Ovary (tissue), 9 donors: ENCODE data around the gene SYT17. TPM values are rescaled to one million over a fixed set of nuclear protein-coding genes. Genes with fewer than 3 reads are reported as not detected.

Experiments used
- DNase-seq, 5 donors: peaks; one replicate each; pipeline ENCODE4 v3.0.0-alpha.2; 2019 to 2020
- H3K27ac ChIP-seq, 2 donors: fragments of 200-600 bp; one replicate each; pipeline versions ENCODE4 v1.5.1 to v1.8.0; 2019 to 2022
- H3K27me3 ChIP-seq: fragments of 200-600 bp; one replicate; pipeline ENCODE4 v1.8.0; 2022
- H3K36me3 ChIP-seq: fragments of 200-600 bp; sonication (generic); one replicate; pipeline ENCODE4 v1.5.1; 2019
- H3K4me1 ChIP-seq: one replicate; pipeline ENCODE4 v1.8.1; 2013; ENCODE audit warnings: mild to moderate bottlenecking, moderate library complexity; ENCODE audit not compliant: insufficient read depth
- H3K4me3 ChIP-seq: fragments of 200-600 bp; sonication (generic); one replicate; pipeline ENCODE4 v1.5.1; 2017
- H3K9me3 ChIP-seq, 2 donors: fragments of 200-600 bp in 1 of 2; sonication (generic) in 1 of 2; one replicate each; pipeline versions ENCODE4 v1.5.1 to v1.8.1; 2013 to 2019; ENCODE audit warnings: mild to moderate bottlenecking in 1 of 2, moderate library complexity in 1 of 2
- EP300 ChIP-seq: sonication (generic); formaldehyde crosslinking; IDR thresholded peaks from one replicate; pipeline ENCODE4 v1.6.1; 2017; ENCODE audit warnings: antibody characterized with exemption
- POLR2A ChIP-seq: fragments of 450-650 bp; IDR thresholded peaks from one replicate; pipeline ENCODE4 v1.6.1; 2017; ENCODE audit warnings: antibody characterized with exemption, mild to moderate bottlenecking, moderate library complexity
- WGBS, 3 donors: extraction: QIAGEN DNeasy Blood & Tissue Kit in 1 of 3; methylation state at CpG; one replicate each; pipeline versions ENCODE4 v1.1.5 to v1.1.7; 2013 to 2017; 5-methylcytosine and 5-hydroxymethylcytosine counted together
- intact Hi-C, 4 donors: fragments of 100-400 bp; cut with DNase I; formaldehyde crosslinking; loops; one replicate each; pipeline versions ENCODE4 v1.11.0 to v1.15.1; 2022 to 2023
- polyA plus RNA-seq, 2 donors: library from polyadenylated mRNA; stranded (reverse); fragments of 200-250 nt in 1 of 2; fragments of 350-450 nt in 1 of 2; fragmentation: Illumina TruSeq in 1 of 2; extraction: RNeasy Lipid Tissue Mini Kit (QIAGEN cat#74804) in 1 of 2; gene quantifications; one replicate each; pipeline ENCODE4 v1.2.3, GENCODE V29; 2013 to 2014
- total RNA-seq, 7 donors: library from RNA; depleted of rRNA in 2 of 7; stranded (reverse); fragments of >200 nt in 2 of 7; fragmentation: NEBNext Ultra II Directional in 3 of 7; extraction: Animal tissue kit (Norgen Biotek cat#: 25700) in 3 of 7; gene quantifications; one replicate each; pipeline versions ENCODE4 v1.1.0 to v1.2.4, GENCODE V29; 2016 to 2023
- TF ChIP-seq, protein P1 (sequence below), 3 donors: fragments of 450-650 bp in 2 of 3; fragments of 200-600 bp in 1 of 3; IDR thresholded peaks; one replicate each; pipeline versions ENCODE4 v1.5.1 to v1.8.0; 2016 to 2022; ENCODE audit warnings: antibody characterized with exemption in 3 of 3, mild to moderate bottlenecking in 1 of 3
- donor health status: DM: no; HTN: no; CAD: no; lungs with moderate emphysema.
- donor health status: DM: no; HTN: no; CAD: no.
- donor health status: Bipolar disorder and iron deficiency.
- donor health status: DM: yes; HTN: yes; CAD: no.
- donor health status: DM: no; HTN: no; CAD: no.
- donor health status: DM: yes; HTN: yes; CAD: no.

The SYT17 gene
- total and polyA plus RNA-seq, 9 donors, result 0.36 to 1.5 (median 0.82) TPM

GRCh38 chr16:19236561-19237209, 68.6 kb downstream of the SYT17 start:
- Histone ChIP-seq H3K27me3 (no peaks in the 10 kb centered on the region), H3K4me1 (no peaks in the 10 kb centered on the region), H3K9me3 (peaks cover 0 to 15% of the 10 kb centered on the region in 2 donors), H3K4me3 (no peak overlapping the region), H3K36me3 (no peaks in the 10 kb centered on the region), H3K27ac (no peak overlapping the region)
- no peak for DNase-seq
- 62 to 79% (median 77%) methylated on average over 4 of the region's 4 CpGs for WGBS, 3 donors
- intact Hi-C loops, result loop anchor here in 1 of 4 donors (10.0 kb wide), 1 partner anchor 1622 kb away; no protein-coding TSS in a partner anchor
- TF ChIP-seq, protein P1, sequence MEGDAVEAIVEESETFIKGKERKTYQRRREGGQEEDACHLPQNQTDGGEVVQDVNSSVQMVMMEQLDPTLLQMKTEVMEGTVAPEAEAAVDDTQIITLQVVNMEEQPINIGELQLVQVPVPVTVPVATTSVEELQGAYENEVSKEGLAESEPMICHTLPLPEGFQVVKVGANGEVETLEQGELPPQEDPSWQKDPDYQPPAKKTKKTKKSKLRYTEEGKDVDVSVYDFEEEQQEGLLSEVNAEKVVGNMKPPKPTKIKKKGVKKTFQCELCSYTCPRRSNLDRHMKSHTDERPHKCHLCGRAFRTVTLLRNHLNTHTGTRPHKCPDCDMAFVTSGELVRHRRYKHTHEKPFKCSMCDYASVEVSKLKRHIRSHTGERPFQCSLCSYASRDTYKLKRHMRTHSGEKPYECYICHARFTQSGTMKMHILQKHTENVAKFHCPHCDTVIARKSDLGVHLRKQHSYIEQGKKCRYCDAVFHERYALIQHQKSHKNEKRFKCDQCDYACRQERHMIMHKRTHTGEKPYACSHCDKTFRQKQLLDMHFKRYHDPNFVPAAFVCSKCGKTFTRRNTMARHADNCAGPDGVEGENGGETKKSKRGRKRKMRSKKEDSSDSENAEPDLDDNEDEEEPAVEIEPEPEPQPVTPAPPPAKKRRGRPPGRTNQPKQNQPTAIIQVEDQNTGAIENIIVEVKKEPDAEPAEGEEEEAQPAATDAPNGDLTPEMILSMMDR (IDR thresholded peaks at IDR 0.05), result no peak
- TF ChIP-seq EP300 (no peak), POLR2A (no peak)

DNA sequence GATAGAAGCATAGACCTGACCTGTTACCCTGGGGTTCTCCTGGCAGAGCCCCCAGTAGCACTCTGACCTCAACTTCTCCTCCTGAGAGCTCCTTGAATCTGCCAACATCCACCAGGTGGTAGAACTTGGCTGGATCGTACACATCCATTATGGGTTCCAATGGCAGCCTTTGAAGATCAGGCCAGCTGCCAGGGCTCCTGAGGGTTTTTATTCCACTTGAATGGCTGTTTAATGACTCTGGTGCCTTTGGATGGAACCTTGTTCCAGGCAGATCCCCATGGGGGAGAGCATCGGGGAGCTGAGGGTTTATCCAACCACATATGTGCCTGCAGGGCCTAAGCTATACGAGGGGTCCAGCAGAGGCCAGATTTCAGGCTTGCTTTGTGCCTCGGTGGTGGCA, 70.4 kb downstream of the SYT17 start:
- intact Hi-C loops, result loop anchor here in 1 of 4 donors (10.0 kb wide), 1 partner anchor 1624 kb away; no protein-coding TSS in a partner anchor
- TF ChIP-seq POLR2A (no peak), EP300 (no peak)
- TF ChIP-seq, protein P1 (IDR thresholded peaks at IDR 0.05), result no peak
- H3K9me3 ChIP-seq, result peaks cover 0 to 15% of the 10 kb centered on the region in 2 donors
- H3K27me3 ChIP-seq, result no peaks in the 10 kb centered on the region
- no peak overlapping the region for H3K4me3 ChIP-seq
- no peaks in the 10 kb centered on the region for H3K36me3 ChIP-seq
- H3K4me1 ChIP-seq, result no peaks in the 10 kb centered on the region
- no peak for DNase-seq
- H3K27ac ChIP-seq, result no peak overlapping the region
- 77 to 89% (median 82%) methylated on average over 4 of the region's 4 CpGs for WGBS, 3 donors

GRCh38 chr16:19239511-19240155, 71.6 kb downstream of the SYT17 start:
- 86 to 94% (median 92%) methylated on average over 11 to 13 of the region's 13 CpGs for WGBS, 3 donors
- TF ChIP-seq, protein P1 (IDR thresholded peaks at IDR 0.05), result no peak
- TF ChIP-seq EP300 (no peak), POLR2A (no peak)
- Histone ChIP-seq H3K9me3 (peaks cover 0 to 15% of the 10 kb centered on the region in 2 donors), H3K27me3 (no peaks in the 10 kb centered on the region), H3K27ac (no peak overlapping the region), H3K4me3 (no peak overlapping the region), H3K36me3 (no peaks in the 10 kb centered on the region), H3K4me1 (no peaks in the 10 kb centered on the region)
- no peak for DNase-seq
- intact Hi-C loops, result loop anchor here in 1 of 4 donors (10.0 kb wide), 1 partner anchor 1625 kb away; no protein-coding TSS in a partner anchor

- Histone ChIP-seq H3K4me3 (no peak overlapping the region), H3K27ac (no peak overlapping the region), H3K4me1 (no peaks in the 10 kb centered on the region), H3K36me3 (no peaks in the 10 kb centered on the region), H3K9me3 (peaks cover 0 to 15% of the 10 kb centered on the region in 2 donors), H3K27me3 (no peaks in the 10 kb centered on the region)
- 87 to 97% (median 93%) methylated on average over 7 of the region's 7 CpGs for WGBS, 3 donors
- DNase-seq, result no peak
- TF ChIP-seq, protein P1 (IDR thresholded peaks at IDR 0.05), result no peak
- TF ChIP-seq POLR2A, result no peak
- TF ChIP-seq EP300, result no peak
- intact Hi-C loops, result no loop called here
These were observed 72.5 kb downstream of the SYT17 start for GRCh38 chr16:19240494-19240893.
